RWPE1 (cell line): ENCODE measurements around the gene ABLIM3.

ENCODE experiments used
- CTCF ChIA-PET: fragments of 350-600 bp; sonication (Branson Sonifier 250); formaldehyde crosslinking; extraction: SDS; loops from one replicate; lab custom pipeline; 2021; lab: Yijun Ruan, JAX
- POLR2A ChIA-PET: fragments of 400-600 bp; formaldehyde crosslinking; extraction: SDS; loops from one replicate; lab custom pipeline; 2020; ENCODE audit warnings: antibody characterized with exemption; ENCODE audit not compliant: low non-redundant PET; lab: Yijun Ruan, JAX
- DNase-seq: peaks from one replicate; pipeline ENCODE4 v3.0.0; 2012; ENCODE audit warnings: low spot score
- H3K27ac ChIP-seq: fragments of 450-650 bp; 2 replicates; pipeline ENCODE4 v1.5.1; 2017
- TF ChIP-seq, protein P1 (sequence below): fragments of 450-650 bp; conservative IDR thresholded peaks from 2 replicates; pipeline ENCODE4 v1.5.1; 2017; ENCODE audit warnings: low read depth, mild to moderate bottlenecking

Gene ABLIM3

DNA sequence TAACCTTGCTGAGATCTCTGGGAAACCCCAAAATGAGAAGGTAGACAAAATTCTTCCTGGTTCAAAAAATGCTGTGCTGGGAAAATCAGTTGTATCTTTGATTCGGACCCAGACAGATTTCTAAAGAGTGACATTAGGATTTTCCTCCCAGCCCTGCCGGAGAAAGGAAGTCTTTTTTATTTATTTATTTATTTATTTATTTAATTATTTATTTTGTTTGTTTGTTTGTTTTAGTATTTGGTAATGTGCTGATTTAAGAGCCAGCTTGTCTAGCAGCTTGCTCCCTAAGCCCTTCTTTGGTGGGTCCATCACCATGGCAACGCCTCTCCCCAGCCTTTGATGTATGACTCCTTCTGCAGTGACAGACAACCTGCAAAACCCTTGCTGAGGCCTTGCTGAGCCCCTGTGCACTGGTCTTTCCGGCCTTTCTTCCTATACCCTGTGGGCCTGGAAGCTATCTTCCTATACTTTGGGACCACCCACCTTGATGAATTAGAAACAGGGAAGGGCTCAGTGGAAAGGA is 69.7 kb downstream of the ABLIM3 start:
- CTCF ChIA-PET, result no interaction called here

DNA sequence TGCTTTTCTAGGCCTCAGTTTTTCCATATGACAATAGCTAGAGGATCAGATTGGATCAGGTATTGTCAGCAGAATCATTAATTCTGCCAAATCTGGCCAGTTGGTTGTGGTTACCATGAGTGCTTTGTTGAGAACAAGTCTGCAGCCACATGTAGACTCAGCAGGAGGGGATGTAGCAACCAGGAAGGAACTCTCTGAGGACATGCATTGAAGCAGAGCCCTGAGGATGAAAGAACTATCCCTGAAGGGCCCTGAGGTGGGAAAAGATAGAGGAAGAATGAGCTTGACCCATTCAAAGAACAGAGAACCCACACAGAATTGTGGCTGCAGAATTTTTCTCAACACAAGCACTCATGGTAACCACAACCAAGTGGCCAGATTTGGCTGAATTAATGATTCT is 70.3 kb downstream of the ABLIM3 start:
- no peak for DNase-seq
- TF ChIP-seq, protein P1, sequence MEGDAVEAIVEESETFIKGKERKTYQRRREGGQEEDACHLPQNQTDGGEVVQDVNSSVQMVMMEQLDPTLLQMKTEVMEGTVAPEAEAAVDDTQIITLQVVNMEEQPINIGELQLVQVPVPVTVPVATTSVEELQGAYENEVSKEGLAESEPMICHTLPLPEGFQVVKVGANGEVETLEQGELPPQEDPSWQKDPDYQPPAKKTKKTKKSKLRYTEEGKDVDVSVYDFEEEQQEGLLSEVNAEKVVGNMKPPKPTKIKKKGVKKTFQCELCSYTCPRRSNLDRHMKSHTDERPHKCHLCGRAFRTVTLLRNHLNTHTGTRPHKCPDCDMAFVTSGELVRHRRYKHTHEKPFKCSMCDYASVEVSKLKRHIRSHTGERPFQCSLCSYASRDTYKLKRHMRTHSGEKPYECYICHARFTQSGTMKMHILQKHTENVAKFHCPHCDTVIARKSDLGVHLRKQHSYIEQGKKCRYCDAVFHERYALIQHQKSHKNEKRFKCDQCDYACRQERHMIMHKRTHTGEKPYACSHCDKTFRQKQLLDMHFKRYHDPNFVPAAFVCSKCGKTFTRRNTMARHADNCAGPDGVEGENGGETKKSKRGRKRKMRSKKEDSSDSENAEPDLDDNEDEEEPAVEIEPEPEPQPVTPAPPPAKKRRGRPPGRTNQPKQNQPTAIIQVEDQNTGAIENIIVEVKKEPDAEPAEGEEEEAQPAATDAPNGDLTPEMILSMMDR, result no peak
- ChIA-PET CTCF (no interaction called here), POLR2A (no interaction called here)
- no peak overlapping the region for H3K27ac ChIP-seq

More for the DNA sequence above, 69.7 kb downstream of the ABLIM3 start:
- POLR2A ChIA-PET, result no interaction called here
- no peak for DNase-seq
- no peak overlapping the region for H3K27ac ChIP-seq
- TF ChIP-seq, protein P1, result no peak

DNA sequence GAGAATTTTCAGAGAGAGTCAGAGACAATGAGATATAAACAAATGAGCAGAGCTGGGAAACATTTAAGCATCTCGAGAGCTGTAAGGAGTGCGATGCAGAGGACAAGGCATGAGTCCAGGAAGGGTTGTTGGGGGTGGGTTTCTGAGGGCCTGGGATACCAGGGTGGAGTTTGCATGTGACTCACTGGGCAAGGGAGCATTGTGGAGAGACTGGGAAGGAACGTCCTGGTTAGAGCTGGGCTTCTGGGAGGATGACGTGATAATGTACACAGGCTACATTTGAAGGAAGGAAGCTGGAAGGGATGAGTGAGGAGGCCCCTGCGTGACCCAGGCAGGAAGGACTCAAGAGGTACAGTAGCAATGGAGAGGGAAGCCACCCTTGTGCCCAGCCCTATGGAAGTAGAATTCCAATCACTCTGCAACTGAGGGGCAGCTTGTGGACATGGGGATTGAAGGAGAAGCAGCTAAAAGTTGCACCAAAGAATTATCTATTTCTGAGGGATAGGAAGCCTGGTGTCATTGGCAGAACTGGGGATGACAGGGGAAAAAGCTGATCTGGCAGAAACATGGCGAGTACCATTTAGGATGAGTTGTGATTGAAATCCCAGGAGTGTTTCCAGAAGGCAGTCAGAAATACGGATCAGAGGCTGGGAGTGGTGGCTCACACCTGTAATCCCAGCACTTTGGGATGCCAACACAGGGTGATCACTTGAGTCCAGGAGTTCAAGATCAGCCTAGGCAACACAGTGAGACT is 71.1 kb downstream of the ABLIM3 start:
- POLR2A ChIA-PET, result no interaction called here
- no peak for DNase-seq
- CTCF ChIA-PET, result interaction anchor here (1.5 to 1.6 kb wide), 2 partner anchors 10 to 11 kb away, joined by 3 to 9 read pairs; no protein-coding TSS in a partner anchor
- TF ChIP-seq, protein P1, result no peak
- no peak overlapping the region for H3K27ac ChIP-seq

DNA sequence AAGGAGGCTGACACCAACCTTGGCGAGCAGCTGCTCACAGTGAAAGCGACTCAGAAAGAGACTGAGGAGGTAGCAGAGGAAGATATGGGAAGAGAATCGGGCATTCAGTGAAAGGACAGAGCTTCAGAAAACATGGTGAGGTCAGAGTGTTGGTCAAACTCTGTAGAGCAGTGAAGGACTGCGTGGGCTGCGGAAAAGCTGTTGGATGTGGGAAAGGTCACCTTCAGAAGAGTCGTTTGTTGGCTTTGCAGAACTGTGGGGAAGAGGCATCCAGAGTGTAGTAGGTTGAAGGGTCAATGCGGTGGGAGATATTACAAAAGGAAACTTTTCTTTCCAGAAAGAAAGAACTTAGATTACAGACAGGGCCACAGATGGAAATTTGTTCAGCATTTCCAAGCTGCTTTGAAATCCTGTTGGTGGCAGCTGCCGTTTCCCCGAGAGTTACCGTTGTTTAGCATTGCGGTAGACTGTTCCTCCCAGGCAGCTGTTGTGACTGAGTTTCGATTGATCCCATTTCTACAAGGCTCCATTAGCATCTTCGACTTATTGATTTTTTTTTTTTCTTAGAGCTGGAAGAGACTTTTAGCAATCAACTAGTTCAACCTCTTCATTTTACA is 72.1 kb downstream of the ABLIM3 start:
- POLR2A ChIA-PET, result no interaction called here
- no peak for DNase-seq
- no peak overlapping the region for H3K27ac ChIP-seq
- CTCF ChIA-PET, result interaction anchor here (1.0 to 1.6 kb wide), 3 partner anchors 9 to 72 kb away, joined by 3 to 9 read pairs (median 6); partner anchors contain the start of gene ABLIM3
- TF ChIP-seq, protein P1, result no peak

DNA sequence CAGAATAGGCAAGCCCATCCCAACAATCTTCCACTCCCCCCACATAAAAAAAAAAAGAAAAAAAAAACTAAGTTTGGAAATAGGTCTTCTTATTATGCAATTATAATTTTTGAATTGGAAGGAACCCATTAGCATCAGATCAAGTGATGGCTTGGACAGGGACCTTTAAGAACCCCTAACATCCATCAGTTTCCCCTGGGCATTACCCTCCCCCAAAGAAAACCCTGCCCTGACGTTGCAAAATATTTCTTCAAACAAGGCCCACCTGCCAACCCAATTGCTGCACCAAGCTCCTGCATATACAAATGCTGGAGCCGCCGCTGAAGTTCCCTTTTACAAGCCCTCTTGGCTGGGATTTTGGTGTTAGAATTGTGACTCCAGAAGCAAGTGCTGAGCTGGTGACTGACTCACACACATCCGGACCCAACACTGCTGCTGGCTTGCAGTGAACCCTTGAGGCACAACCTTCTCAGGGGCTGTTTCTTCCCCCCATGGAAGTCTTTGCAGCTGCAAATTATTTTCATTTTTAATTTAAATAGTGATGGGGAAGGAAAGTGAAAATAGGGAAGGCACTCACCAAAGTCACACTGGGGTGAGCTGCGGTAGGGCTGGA is 74.3 kb downstream of the ABLIM3 start:
- POLR2A ChIA-PET, result no interaction called here
- H3K27ac ChIP-seq, result no peak overlapping the region
- TF ChIP-seq, protein P1, result no peak
- DNase-seq, result no peak
- CTCF ChIA-PET, result interaction anchor here (0.9 kb wide), 1 partner anchor 179 kb away, joined by 4 read pairs; no protein-coding TSS in a partner anchor

DNA sequence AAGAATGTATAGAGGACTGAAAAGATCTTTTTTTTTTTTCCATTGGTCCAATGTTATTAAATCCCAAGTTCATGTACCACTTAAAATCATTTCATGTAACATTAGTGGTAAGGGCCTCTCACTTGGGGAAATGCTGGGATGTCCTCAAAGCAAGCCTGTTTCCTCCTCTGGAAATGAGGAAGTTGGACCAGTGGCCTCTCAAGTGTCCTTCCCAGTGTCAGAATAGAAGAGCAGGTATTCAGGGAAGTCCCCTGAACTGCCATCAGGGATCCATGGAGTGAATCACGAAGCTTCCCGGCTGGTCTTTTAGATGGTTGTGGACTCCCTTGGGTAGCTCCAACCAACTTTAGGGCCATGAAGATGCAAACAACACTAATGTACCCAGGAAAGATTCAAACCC is 75.2 kb downstream of the ABLIM3 start:
- POLR2A ChIA-PET, result no interaction called here
- DNase-seq, result no peak
- TF ChIP-seq, protein P1, result no peak
- CTCF ChIA-PET, result interaction anchor here (0.6 kb wide), 1 partner anchor 76 kb away, joined by 5 read pairs; the partner anchor contains the start of gene ABLIM3
- H3K27ac ChIP-seq, result no peak overlapping the region
